ENCODE data around the gene FHOD3.

- TF ChIP-seq TAF1 (conservative IDR thresholded peaks at IDR 0.05) = no peak
- TF ChIP-seq SP1 (IDR thresholded peaks at IDR 0.05) = no peak
- TF ChIP-seq GABPA (IDR thresholded peaks at IDR 0.05 in 1 of 2, conservative IDR thresholded peaks at IDR 0.05 in 1 of 2) = no peak
- TF ChIP-seq RAD21 (IDR thresholded peaks at IDR 0.05) = no peak
- TF ChIP-seq CTCF (IDR thresholded peaks at IDR 0.05; ENCODE audit: low read depth, low read length, missing input control) = no peak
- TF ChIP-seq ATF3 (IDR thresholded peaks at IDR 0.05) = no peak
- no peak for TF ChIP-seq NR2F2 (IDR thresholded peaks at IDR 0.05)
- TF ChIP-seq YY1 (IDR thresholded peaks at IDR 0.05) = no peak
- no peak for TF ChIP-seq FOXA2 (IDR thresholded peaks at IDR 0.05)
- no peak for TF ChIP-seq REST (IDR thresholded peaks at IDR 0.05)
- TF ChIP-seq JUND (IDR thresholded peaks at IDR 0.05) = no peak
- TF ChIP-seq MAX (IDR thresholded peaks at IDR 0.05) = no peak
These were observed 234.9 kb downstream of the FHOD3 start for GRCh38 chr18:36532394-36532793.
